ENCODE data around the gene ARMS2.

GRCh38 chr10:122461729-122462532 is 7.5 kb downstream of the ARMS2 start:
- no peak for TF ChIP-seq POLR2A (IDR thresholded peaks at IDR 0.05)
- TF ChIP-seq CTCF (IDR thresholded peaks at IDR 0.05), result no peak

Data from vagina (tissue), 2 donors.